UCSD-AML1 (cell line): ENCODE measurements around the gene NRXN2.
"Not testable (repeated sequence)": the region's sequence is repeated elsewhere in the genome, so short reads cannot be mapped to it uniquely, and the experiment has no call there.

ENCODE experiments used
- DNase-seq: peaks from one replicate; lab custom pipeline; 2025; ENCODE audit not compliant: unreplicated experiment; lab: John Stamatoyannopoulos, UW

NRXN2 gene

DNA sequence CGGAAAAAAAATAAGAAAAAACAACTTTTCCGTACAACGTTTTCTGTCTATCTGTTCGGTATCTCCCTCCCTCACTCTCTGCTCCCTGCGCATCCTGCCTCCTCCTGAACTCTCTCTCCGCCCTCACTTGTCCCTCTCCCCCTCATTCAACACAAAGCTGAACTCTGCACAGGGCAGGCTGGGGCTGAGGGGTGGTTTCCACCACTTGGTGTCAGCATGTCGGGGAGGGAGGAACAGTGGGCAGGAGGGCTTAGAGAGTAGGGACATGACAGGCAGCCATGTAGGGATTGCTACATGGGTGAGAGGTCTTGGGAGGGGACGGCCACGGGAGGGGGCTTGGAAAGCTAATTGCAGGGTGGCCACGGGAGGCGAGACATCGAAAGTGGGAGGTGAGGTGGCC is 114.4 kb downstream of the NRXN2 start:
- DNase-seq = no peak

GRCh38 chr11:64608046-64608445 is 115.0 kb downstream of the NRXN2 start:
- DNase-seq = no peak

DNA sequence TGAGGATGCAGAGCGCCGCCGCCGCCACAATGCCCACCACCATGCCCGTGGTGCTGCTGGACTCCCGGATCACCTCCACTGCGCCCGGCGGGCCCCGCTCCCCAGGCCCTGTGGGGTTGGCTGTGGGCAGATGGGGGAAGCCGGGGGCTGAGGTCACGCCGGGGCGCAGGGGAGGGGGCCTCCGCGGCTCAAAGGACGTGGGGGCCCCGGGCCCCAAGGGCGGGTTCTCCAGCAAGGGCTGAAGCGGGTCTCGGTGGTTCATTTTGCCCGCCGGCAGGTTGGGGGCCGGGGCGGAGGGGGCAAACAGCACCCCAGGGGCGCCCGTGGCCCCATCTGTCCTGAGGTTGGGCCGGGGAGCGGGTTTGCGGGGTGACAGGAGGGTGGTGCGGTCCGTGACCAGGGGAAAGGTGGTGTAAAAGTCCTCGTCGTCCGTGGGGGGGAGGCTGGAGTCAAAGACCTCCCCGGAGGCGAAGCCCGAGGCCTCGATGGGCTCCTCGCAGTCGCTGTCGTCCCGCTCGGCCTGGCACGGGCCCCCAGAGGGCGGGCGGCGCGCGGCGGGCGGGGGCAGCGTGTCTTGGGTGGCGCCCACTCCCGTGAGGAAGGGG is 115.5 kb downstream of the NRXN2 start:
- no peak for DNase-seq

DNA sequence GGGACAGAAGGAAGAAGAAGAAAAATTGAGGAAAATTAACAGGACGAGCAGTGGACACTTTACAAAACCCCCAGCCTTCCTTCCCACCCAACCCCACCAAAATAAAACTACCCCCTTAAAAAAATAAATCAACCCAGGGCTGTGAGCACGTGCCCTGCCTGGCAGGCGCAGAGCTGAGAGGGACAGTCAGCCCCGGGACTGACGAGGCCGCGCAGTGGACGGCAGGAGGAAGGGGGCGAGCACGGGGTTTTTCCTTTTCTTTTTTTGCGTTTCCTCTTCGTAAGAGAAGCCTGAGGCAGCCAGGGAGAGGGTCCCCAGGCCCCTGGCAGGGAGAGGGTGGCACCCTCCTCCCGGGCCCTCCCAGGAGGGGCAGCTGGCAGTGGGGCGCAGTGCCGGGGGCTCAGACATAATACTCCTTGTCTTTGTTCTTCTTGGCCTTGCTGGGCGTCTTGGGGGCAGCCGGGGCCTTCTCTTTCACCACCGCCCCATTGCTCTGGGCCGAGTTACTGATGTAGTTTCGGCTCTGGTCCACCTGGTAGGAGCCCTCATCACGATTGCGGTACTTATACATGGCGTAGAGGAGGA is 116.1 kb downstream of the NRXN2 start:
- DNase-seq = no peak

DNA sequence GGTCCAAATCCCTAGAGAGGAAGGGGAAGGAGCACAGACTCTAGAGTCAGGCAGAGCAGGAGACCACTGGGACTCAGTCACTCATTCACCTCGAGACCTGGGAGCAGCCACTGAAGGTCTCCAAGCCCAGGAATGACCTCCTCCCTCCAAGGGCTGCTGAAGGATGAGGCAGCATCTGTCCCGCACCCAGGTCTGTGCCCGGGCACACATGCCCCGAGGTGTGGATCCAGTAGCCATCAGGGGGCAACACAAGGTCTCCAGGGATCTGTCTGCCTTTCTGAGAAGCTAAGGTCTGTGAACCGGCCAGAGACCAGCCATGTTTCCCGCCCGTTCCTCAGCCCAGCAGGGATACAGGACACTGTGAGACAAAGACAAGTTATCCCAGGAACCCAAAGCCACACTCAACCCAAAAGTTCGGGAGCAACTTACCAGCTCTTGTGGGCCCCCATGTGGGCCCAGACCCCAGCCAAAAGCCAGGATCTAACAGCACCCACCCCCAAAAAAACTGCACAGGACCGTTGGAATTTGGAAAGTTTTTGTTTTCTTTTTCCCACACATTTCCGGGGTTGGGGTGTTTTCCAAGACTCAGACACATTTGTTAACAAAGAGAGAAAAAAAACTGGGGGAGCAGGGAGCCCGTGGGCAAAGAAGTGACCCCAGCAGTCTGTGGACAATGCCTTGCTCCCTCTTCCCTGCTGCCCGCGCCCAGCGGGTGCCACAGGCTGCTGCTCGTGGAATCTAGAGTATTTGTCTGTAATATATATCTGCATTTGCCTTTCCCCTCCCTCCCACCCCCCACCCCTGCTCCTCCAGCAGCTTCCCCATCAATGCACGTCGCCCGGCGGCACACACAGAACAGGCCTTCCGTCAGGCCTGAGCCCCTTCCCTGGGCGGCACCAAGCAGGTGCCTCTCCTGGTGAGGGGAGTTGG is 117.1 kb downstream of the NRXN2 start:
- DNase-seq = no peak

DNA sequence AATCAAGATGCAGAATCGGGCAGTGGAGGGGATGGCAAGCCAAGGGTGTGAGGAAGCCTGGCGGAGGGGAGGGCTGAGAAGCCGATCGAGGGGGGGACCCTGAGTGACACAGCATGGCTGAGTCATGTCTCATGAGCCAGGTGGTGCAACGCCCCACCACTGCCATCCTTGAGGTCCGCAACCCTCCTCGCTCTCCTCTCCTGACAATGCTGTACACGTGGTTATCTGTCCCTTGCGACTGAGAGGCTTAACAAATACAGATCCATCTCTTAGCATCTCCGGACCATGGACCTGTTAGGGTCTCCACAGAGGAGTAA is 117.8 kb downstream of the NRXN2 start:
- no peak for DNase-seq

DNA sequence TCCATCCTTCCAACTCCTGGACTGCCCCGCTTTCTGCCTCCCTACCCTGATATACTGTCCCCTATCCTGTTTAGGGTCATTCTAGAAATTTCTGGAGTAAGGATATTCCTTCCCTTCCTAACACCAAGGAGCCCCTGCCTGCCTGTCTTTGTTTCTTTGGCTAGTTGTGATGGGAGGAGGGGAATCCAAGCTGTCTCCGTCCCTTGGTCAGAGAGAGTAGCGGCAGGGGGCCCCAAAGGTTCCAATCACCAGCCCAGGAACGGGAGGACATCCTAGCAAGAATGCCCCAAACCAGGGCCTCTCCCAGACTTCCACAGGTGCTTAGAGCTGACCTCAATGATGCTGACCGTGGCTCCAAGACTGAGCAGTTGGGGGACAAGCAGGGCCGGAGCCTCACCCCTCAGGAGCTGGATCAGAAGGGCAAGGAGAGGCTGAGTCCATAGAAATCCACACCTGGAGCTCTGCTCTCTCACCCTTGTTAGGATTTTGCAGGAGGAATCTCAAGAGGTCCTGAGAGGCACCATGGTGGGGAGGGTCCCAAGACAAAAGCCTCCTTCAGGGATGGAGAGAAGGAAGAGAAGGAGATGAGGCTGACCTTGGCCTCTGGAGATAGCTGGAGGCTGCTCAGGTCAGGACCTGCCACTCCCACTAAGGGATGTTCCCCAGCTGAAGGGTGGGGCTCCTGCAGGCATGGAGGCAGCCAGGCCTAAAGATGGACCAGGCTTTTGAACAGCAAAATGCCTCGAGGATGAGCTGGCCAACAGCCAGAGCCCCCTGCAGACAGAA is 118.3 kb downstream of the NRXN2 start:
- no peak for DNase-seq

- no peak for DNase-seq
These were observed 119.4 kb downstream of the NRXN2 start for GRCh38 chr11:64603411-64604110.

GRCh38 chr11:64602466-64603070 is 120.4 kb downstream of the NRXN2 start:
- DNase-seq = no peak

DNA sequence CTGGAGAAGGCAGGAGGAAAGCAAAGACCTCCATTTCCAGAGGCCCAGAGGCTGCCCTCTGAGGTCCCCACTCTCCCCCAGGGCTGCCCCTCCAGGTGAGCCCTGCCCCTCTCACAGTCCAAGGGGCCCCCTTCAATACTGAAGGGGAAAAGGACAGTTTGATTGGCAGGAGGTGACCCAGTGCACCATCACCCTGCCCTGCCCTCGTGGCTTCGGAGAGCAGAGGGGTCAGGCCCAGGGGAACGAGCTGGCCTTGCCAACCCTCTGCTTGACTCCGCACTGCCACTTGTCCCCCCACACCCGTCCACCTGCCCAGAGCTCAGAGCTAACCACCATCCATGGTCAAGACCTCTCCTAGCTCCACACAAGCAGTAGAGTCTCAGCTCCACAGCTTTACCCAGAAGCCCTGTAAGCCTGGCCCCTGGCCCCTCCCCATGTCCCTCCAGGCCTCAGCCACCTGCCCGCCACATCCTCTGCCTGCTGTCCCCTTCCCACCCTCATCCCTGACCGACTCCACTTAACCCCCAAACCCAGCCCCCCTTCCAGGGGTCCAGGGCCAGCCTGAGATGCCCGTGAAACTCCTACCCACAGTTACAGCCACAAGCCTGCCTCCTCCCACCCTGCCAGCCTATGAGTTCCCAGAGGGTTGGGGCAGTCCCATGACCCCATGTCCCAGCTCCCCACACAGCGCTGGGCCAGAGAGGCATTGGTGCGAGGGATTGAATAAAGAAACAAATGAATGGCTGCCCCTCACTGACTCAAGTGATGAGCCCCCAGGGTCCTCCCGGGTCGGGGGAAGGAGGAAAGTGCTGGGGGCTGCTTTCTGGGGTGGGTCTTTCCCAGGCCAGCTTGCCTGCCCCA is 121.2 kb downstream of the NRXN2 start:
- DNase-seq = no peak

- no peak for DNase-seq
These were observed 122.6 kb downstream of the NRXN2 start for GRCh38 chr11:64600281-64600992.

GRCh38 chr11:64599698-64600211 is 123.2 kb downstream of the NRXN2 start:
- no peak for DNase-seq

DNA sequence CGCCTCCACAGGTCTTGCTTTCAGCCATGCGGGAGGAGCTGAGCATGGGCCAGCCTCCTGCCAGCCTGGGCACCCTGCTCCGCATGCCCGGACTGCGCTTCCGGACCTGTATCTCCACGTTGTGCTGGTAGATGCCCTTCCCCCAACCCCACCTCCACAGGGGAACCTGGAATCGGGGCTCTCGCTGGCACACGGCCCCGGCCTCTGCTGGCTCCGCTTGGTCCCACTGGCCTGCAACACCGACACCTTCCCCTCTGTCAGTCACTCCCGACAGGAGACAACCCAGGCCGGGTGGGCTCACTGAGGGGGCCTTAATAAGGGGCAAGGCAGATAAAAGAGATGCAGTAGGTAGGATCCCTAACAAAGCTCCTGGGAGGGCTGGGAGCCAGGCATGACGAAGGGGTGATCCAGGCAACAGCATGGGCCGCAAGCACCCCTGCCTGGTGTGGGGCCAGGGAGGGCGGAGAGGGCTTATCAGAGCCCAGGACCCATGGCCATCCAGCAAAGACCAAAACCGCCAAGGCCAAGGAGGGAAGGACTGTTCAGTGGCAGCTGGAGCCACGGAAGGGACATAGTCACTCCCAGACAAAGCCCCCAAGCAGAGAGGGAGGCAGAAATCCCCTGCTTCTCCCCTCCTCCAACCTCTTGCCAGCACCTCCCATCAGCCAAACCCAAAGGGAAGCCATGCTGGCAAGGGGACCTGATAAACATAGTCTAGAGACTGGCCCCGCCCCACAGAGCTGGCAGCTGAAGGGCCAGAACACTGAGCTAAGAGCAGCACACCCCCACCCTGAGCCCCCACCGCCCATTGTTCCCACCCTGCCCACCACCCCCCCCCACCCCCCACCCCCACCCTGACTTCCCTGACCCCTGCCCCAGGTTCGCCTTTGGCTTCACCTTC is 124.0 kb downstream of the NRXN2 start:
- no peak for DNase-seq

DNA sequence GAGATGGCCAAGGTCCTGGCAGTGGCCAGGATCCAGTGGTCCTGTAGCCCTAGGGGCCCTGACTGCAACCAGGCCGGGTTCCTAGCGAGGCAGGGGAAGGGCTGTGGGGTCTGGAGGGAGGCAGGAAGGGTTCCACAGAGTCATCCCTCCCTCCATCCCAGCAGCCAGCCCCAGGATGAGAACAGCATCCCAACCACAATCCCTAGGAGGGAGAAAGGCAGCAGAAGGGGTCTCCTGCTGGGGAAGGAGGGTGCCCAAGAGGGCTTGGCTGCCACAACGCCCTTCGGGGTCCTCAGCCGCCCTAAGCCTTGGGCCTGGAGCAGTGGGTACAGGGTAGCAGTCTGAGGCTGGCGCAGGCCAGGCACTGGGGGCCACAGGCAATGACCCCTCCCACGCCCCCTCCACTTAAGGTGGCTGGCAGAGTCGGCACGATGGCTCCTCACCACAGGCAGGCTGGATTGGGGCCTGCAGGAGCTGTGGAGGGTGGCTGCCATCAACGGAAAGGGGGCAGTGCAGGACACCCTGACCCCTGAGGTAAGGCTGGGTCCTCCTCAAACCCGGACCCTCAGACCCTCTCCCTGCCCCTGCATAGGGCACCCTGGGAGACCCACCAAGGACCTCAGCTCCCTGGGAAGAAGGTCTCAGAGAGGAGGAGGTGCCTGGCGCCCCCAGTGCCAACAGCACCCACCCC is 124.7 kb downstream of the NRXN2 start:
- no peak for DNase-seq

- no peak for DNase-seq
These were observed 125.3 kb downstream of the NRXN2 start for GRCh38 chr11:64597671-64598101.

DNA sequence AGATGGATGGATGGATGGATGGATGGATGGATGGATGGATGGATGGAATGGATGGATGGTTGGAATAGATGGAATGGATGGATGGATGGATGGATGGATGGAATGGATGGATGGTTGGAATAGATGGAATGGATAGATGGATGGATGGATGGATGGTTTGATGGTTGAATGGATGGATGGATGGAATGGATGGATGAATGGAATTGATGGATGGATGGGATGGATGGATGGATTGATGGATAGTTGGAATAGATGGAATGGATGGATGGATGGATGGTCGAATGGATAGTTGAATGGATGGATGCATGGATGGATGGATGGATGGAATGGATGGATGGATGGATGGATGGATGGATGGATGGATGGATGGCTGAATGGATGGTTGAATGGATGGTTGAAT is 127.1 kb downstream of the NRXN2 start:
- not testable (repeated sequence) for DNase-seq
